GM19452 (cell line): Measurements from ENCODE around the gene GRM4.

Experiments
- ATAC-seq: cut with Tn5 transposase; IDR thresholded peaks from one replicate; pipeline ENCODE4 v1.9.1; 2021; ENCODE audit not compliant: unreplicated experiment

Gene GRM4

DNA sequence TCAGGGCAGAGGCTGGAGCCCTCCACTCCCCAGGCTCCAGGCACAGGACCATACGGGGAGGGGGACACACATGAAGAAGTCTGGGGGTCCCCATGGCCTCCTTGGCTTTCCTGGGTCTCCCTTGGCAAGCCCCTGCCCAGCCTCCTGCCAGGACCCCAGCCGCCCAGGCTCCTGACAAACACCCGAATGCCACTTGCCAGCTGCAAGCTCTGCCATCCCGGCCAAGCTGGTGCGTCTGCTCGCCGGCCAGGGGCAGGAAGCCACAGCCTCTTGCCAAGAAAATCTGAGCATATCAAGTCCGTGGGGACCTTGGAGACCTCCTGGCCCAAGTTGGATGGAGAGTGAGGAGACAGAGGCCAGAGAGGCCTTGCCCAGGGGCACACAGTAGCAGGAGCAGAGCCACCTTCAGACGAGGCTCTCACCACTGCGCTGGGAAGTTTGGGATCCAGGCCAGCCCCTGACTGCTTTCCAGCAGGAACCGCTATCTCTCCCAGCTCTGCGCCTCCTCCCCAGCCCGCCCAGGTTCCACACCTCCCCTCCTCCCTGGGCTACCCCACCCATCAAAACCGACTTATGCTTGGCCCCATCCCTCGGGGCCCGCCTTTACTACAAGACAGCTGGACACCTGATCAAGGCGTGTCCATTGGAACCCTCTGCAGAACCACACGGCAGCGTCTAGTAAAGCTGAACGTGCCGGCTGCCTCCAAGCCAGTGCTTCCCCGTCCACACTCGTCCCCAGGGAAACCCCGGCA lies 80.2 kb downstream of the GRM4 start:
- no peak for ATAC-seq

DNA sequence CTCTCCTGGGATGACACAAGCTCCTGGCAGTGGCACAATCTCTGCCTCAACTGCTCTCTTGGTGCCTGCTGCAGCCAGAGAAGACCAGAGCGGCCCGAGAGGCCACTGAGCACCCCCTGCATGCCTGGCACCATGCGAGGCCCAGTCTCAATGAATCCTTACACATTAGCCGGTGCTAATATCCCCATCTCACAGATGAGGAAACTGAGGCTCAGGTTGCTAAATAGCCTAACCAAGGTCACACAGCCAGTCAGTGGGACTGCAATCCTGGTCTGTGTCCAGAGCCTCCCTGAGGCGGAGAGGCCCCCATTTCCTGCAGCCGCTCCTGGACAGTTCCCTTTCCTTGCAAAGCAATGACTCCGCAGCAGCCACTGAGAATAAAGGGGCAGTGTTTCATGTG lies 81.2 kb downstream of the GRM4 start:
- no peak for ATAC-seq

DNA sequence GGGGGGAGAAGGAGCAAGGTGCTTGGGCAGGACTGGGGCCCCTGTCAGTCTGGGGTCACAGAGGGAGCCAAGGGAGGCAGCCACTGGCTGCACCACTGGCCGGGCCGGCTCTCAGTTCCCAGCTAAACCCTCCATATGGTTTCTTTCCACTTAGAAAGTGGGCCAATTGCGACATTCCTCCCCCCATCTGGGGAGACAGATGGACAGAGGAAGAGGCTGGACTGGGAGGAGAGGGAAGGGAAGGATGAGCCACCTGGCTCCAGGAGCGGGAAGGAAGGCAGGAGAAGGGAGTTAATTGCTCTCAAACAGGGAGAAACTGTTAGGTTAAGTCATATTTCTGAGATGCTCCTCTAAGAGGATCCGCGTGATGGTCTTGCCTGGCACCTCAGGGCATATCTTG lies 82.2 kb downstream of the GRM4 start:
- no peak for ATAC-seq

DNA sequence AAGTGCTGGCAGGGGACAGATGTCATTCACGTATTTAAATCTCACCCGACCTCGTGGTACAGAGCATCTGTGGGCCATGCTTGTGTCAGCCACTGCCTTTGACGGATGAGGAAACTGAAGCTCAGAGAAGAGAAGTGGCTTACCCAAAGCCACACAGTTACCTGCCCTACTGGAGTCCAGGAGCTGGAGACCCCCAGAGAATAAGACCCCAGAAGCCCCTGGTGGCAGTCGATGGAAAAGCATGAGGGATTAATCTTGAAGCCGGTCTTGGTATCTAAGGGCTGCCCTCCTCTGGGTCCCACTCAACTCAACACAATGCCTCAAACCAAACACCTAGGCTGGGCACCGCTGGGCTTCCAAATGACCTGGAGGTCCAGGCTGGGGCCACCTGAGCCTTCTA lies 83.1 kb downstream of the GRM4 start:
- no peak for ATAC-seq

DNA sequence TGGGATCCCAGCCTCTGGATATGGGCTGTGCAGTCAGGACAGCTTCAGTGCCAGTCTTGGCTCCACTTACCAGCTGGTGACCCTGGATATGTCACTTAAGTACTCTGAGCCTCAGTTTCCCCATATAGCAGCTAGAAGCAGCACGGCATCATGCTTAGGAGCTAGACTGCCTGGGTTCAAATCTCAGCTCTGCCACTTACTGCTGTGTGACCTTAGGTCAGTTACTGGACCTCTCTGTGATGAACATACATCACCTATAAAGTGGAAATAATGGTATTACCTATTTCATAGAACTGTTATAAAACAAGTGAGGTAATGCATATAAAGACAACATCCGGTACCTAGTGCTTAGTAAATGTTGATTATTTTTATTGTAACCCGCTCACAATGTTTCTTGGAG lies 83.7 kb downstream of the GRM4 start:
- ATAC-seq: no peak

DNA sequence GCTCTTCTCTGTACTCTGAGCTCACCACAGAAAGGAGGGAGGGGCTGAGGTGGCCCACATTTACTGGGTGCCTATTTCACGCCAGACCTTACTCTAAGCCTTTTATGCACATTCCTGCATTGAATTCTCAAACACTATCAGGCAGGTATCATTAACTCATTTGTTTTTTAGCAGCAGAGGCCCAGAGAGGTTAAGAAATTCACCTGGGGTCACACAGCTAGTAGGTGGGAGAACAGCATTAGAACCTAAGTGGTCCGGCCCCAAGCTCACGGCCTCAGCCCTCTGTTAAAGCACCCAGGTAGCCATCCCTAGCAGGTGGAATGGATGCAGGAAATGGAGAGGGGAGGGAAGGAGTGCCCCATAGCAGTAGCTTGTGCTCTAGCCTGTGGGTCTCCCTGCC lies 84.5 kb downstream of the GRM4 start:
- no peak for ATAC-seq

DNA sequence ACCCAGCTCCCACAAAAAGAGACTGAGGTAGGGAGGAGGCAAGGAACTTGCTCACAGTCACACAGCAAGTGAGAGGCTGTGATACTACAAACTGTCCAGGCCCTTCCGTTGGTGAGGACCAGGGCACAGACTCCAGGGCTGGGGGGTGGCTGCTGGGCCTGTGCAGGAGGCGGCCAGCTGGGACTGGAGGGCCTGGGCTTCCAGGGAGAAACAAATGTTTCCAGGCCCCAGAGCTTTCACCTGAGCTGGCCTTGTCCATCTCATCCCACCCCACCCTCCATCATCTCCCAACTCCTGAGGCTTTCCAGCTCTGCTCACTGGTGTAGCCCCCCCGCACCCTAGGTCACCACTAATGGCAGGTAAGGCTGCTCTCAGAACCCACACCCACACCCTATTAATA lies 86.0 kb downstream of the GRM4 start:
- ATAC-seq: no peak

DNA sequence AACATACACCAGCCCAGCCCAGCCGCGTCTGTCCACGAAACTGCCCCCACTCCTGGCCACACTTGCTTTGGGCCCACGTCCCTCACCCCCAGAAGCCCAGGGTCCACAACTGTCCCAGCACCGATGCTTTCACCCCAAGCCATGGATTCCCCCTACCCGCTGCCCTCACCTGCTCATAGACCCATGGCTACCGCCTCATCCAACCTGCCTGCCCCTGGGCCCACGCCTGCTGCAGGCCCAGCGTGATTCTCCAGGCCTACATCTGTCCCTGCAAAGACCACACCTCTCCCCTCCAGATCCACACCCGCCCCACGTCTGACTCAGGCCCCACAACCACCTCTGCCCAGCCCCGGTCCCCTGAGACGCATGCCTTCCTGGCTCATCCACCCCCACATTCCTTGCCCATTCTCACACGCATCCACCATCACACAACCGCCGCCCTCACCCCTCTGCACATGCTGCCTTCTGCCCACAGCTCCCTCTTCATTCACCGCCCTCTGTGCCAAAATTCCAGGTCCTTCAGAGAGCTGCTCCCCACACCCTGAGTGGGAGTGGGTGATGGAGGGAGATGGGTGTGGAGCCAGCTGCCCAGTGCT lies 86.7 kb downstream of the GRM4 start:
- ATAC-seq: no peak

DNA sequence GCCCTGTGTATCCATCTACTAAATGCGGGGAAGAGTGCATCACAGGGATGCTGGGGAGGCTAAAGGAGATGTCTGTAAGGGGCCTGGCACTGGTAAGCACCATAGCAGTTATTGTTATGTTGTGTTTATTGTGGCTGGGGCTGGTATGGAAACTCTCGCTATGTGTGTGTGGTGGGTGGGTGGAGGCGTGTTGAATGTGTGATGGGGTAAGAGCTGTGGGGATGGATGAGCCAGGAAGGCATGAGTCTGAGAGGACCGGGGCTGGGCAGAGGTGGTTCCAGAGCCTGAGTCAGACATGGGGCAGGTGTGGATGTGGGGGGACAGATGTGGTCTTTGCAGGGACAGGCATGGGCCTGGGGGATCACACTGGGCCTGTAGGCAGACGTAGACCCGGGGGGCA lies 88.1 kb downstream of the GRM4 start:
- no peak for ATAC-seq

DNA sequence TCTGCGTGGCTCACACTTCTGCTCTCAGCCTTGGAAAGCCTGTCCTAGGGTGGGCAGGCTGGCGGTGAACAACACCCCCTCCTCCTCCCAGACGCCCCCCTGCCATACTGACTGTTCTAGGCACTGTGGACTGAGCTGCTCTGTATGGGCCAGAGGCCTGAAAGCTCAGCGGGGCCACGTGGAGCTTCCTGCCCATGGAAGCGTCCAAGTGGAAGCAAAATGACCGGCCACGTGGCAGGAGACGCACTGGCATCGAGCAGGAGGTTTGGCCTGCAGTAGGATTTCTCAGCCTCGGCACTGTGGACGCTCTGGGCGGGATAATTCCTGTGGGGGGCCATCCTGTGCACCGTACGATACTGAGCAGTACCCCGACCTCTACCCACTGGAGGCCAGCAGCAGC lies 88.7 kb downstream of the GRM4 start:
- no peak for ATAC-seq

DNA sequence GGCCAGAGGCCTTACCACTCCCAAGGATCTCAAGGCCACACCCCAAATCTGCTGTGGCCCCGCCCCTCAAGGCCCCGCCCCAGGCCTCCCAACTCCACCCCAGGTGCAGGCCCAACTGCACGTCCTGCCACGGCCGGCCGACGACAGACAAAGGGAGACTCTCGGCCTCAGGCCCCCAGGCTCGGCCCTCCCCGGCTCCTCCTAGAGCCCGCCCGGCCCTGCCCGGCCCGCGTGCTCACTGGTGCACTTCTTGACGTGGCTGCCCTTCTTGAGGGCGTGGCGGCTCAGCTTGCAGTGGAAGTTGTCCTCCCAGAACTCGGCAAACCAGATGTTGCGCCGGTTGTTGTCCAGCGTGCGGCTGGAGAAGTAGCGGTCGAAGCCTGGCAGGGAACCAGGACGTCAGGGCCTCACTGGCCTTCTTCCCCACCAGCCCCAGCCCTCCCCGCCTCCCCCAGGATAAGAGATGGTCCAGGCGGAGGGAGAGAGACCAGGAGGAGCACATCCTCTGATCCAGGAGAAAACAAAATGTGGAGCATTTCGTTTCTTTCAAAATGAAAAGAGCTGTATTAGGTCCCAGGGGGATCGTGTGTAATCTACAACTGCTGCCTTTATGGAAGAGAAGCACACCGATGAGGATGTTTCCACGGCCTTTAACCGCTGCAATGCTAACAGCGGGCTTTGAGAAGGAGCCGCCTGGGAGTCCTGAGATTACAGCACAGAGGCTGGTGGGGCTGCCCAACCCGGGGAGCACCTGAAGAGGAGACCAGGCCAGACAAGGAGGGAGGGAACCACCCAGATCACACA lies 89.4 kb downstream of the GRM4 start:
- no peak for ATAC-seq

DNA sequence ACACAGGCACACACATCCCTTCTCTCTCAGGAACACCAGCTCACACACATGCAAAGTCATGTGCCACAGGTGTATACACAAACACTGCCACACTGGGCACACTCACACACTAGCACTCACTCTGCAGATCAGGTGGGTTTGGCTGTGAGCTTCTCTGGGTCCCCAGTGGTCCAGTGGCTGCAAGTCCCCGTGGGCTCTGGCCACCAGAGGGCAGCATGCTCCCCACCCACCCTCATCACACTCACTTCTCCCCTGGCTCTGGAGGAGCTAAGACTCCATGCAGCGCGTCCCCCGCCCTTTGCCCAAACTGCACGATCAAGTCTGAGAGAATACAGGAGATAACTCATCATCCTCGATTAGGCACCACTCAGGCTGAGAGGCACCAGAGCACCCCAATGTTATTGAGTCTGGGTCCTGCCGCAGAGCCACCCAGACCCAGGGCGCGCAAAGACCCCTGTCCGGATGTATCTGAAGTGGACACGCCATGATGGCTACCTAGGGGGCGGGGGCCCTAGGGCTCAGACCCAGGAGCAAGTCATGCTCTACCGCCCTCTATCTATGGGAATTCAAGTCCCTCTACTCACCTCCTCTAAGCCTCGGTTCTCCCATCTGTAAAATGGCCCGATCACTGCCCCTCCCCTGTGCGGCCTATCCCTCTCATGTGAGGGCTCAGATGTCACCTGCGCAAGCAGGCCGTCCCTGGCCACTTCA lies 90.5 kb downstream of the GRM4 start:
- ATAC-seq: no peak

DNA sequence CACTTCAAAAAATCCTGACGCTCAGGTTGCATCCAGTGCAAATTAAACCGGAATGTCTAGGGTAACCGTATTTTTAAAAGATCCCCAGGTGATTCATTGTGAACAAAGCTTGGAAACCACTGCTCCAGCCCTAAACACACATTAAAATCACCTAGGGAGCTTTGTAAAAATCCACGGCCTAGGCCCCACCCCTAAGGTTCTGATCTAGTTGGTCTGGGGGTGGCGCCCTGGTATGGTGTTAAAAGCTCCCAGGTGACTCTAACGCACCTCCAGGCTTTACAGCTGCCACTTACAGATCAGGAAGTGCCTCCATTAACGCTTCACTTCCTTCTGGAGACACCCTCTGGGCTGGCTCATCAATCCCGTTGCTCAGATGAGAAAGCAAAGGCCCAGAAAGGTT lies 92.2 kb downstream of the GRM4 start:
- no peak for ATAC-seq

DNA sequence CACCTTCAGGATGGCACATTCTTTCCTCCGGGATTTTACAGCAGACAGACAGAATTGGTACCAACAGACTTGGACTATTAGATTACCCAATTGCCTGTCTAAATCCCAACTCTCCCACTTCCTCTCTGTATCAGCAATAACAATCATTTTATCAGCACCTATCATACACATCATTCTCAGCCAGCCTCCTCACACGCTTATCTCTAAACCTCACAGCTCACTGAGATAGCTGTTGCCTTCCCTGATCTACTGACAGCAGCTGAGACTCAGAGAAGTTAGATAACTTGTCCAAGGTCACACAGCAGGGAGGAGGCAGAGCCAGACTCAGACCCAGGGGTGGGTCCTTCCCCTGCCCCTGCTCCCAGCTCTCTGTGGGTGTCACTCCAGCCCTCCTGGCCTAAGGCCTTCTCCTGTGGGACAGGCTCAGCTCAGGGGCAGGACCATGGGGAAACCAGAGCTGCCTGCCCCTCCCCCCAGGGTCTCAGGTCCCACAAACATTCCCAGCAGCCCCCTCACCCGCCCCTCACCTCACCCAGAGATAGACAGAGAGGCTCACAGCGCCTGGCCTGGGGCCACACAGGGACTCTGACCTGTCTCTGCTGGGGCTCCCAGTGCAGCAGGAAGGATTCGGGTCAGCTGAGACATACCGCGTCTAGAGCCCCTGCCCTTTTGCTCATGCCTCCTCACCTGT lies 92.8 kb downstream of the GRM4 start:
- no peak for ATAC-seq

DNA sequence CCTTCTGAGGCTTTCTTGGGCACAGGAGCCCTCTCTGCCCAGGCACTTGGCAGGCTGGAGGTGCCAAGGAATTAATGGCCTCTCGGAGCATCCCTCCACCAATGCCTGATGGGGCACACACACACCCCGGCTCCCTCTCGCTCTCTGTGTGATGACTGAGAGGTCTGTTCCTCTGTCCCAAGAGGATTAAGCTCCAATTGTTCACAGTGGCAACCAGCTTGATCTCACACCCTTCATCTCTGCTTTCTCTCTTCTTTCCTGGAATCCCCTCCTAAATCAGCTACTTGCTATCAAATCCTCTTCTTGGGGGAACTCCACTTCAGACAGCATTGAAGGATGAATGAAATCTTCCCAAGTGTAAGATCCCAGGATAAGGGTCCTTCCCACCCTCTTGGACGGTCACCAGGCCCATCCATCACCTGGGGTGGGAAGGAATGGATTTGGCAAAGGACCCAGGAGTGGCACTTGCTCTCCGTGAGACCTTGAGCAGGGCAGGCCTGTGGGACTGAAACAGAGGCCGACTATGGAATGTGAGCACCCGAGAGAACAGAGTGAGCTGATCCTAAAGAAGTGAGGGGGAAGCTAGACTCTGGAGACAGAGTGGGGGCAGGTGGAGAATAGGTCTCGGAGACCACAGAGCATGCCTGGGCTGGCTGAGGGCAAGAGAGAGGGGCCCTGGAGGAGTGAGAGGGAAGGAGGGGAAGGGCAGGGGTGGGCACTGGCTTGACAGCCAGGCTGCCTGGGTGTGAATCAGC lies 93.6 kb downstream of the GRM4 start:
- no peak for ATAC-seq

DNA sequence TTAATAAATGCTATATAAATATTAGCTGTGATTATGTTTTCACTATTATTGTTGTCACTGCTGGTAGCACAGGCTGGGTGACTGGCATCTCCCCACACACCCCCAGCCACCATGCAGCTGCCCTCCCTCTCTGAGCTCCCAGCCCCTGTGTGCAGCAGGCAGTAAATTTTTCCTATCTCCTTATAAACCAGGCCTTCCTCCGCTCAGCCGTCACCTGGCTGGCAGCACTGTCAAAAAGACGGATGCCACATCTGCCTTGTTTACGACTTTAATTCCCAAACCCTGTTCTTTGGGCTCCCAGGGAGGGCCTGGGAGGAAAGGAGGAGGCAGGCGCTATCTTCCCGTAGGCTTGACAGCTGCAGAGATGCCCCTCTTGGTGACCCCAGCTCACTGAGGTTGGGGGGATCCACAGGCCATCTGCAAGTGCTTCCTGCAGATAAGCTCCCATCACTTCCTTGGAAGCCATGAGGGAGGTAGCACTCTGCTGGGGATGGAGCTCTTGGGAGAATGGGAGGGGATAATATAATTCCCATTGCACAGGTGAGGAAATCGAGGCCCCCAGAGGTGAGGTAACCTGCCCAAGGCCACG lies 94.5 kb downstream of the GRM4 start:
- ATAC-seq: no peak

DNA sequence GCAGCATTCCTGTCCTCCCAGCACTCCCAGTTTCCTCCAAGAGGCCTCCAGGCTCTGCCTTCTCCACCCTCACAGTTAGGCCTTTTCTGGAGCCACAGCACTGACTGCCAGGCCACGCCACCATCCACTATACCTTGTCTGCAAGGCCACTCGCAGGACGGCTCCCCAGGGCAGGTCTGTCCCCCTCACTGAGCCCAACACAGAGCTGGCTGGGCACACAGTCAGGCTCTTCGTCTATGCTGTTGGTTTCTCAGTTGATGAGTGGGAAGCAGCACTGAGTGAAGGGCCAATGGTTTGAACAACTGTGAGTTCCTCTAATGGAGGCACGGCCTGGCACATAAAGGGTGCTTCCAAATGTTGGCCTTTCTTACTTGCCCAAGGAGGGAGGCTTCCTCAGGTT lies 95.2 kb downstream of the GRM4 start:
- ATAC-seq: no peak

DNA sequence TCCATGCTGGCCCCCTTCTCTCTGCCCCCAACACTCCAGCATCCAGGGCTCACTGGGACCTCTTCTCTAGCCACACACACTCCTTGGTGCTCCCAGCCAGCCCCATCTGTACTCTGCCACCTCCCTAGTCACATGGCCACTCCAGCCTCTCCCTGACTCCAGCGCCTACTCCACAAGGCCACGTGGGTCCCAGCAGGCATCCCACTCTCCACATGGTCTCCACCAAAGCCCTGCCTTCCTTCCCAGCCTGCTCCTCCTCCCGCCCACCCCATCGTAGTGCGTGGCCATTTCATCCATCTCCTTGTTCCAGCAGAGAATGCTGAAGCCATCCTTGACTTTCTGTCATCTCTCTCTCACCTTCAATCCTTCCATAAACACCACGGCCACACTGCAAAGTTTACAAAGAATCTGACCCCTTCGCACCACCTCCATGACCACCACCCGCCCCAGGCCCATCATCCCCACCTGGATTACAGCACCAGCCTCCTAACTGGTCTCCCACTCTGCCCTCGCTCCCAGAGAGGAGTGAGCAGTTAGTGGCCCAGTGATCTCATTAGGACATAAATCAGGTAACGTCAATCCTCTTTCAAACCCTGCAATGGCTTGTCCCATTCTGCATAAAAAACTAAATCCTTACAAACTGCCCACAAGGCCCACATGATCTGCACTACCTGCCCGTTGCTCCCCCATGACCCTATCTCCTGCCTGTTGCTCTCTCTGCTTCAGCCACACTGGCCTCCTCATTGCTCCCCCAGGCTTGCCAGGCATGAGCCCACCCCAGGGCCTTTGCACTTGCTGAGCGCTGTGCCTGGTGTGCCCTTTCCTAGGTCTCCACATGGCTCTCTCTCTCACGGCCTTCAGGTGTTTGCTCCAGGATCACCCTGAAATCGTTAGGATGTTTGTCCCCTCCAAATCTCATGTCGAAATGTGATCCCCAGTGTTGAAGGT lies 96.2 kb downstream of the GRM4 start:
- ATAC-seq: no peak
